HT-29 (cell line): ENCODE measurements around the gene SAT2. TPM values are rescaled to one million over a fixed set of nuclear protein-coding genes. Genes with fewer than 3 reads are reported as not detected.
"Not testable (repeated sequence)": the region's sequence is repeated elsewhere in the genome, so short reads cannot be mapped to it uniquely, and the experiment has no call there.

ENCODE experiments used
- DNase-seq: peaks from one replicate; pipeline ENCODE4 v3.0.0-alpha.2; 2015; ENCODE audit warnings: low spot score
- total RNA-seq: library from RNA; depleted of rRNA; stranded (reverse); fragments of >200 nt; shearing (Covaris generic); gene quantifications from 2 replicates; pipeline ENCODE4 v1.2.3, GENCODE V29; 2014; rRNA removed

SAT2 gene
- total RNA-seq: 3.2 and 5.4 TPM in 2 replicates

- DNase-seq: peak; percentile 55
These were observed at the start of gene SAT2 for GRCh38 chr17:7627250-7628121. SAT2 (minus strand) TSS chr17:7627821; CDS start chr17:7627635, 186 bp downstream.

GRCh38 chr17:7676533-7676932 lies 48.9 kb upstream of the SAT2 start:
- no peak for DNase-seq

- DNase-seq: no peak
These were observed 47.3 kb upstream of the SAT2 start for GRCh38 chr17:7674934-7675333.

GRCh38 chr17:7673239-7673638 lies 45.6 kb upstream of the SAT2 start:
- peak; percentile 45 for DNase-seq

- no peak for DNase-seq
These were observed 40.9 kb upstream of the SAT2 start for GRCh38 chr17:7668482-7668881.

GRCh38 chr17:7667656-7668406 lies 40.2 kb upstream of the SAT2 start:
- no peak for DNase-seq

GRCh38 chr17:7656958-7657609 lies 29.5 kb upstream of the SAT2 start:
- no peak for DNase-seq

- no peak for DNase-seq
These were observed 27.9 kb upstream of the SAT2 start for GRCh38 chr17:7655541-7655840.

- DNase-seq: no peak
These were observed 27.4 kb upstream of the SAT2 start for GRCh38 chr17:7654832-7655540.

- DNase-seq: no peak
These were observed 25.1 kb upstream of the SAT2 start for GRCh38 chr17:7652388-7653356.

- no peak for DNase-seq
These were observed 24.2 kb upstream of the SAT2 start for GRCh38 chr17:7651665-7652387.

GRCh38 chr17:7651097-7651664 lies 23.6 kb upstream of the SAT2 start:
- no peak for DNase-seq

GRCh38 chr17:7650509-7651096 lies 23.0 kb upstream of the SAT2 start, which contains the start of gene ATP1B2:
ATP1B2 (plus strand) TSS chr17:7650926; CDS start chr17:7651519, 593 bp downstream.
- DNase-seq: peak; percentile 10

- no peak for DNase-seq
These were observed 19.4 kb upstream of the SAT2 start for GRCh38 chr17:7647018-7647417.

- DNase-seq: no peak
These were observed 18.8 kb upstream of the SAT2 start for GRCh38 chr17:7646457-7646856.

GRCh38 chr17:7644775-7645174 lies 17.2 kb upstream of the SAT2 start:
- DNase-seq: no peak

- DNase-seq: not testable (repeated sequence)
These were observed 14.0 kb upstream of the SAT2 start for GRCh38 chr17:7641635-7642034.

- no peak for DNase-seq
These were observed 13.2 kb upstream of the SAT2 start for GRCh38 chr17:7640783-7641182.

GRCh38 chr17:7636163-7636562 lies 8.5 kb upstream of the SAT2 start:
- DNase-seq: no peak
